Natural killer cell (primary cell): ENCODE results near the gene SCARB1. TPM values are rescaled to one million over a fixed set of nuclear protein-coding genes. Genes with fewer than 3 reads are reported as not detected.

Source experiments
- ATAC-seq, 3 donors: fragments of 150-1000 bp in 2 of 3; fragments of 200-7000 bp in 1 of 3; cut with Tn5 transposase; 1 replicate in 1 of 3; 2 replicates in 2 of 3; pipeline ENCODE4 v1.10.0; 2021; ENCODE audit warnings: mild to moderate bottlenecking in 2 of 3, moderate library complexity in 2 of 3
- DNase-seq, 2 donors: peaks; one replicate each; pipeline versions ENCODE4 v3.0.0 to v3.0.0-alpha.2; 2013 to 2021; ENCODE audit warnings: mixed read lengths in 1 of 2
- H3K27ac ChIP-seq: one replicate; pipeline ENCODE4 v1.5.1; 2013; ENCODE audit warnings: mild to moderate bottlenecking, low read length
- H3K27me3 ChIP-seq: one replicate; pipeline ENCODE4 v1.6.1; 2013; ENCODE audit warnings: low read length; ENCODE audit not compliant: control insufficient read depth, insufficient read depth
- H3K36me3 ChIP-seq: one replicate; pipeline ENCODE4 v1.6.1; 2013; ENCODE audit warnings: low read length; ENCODE audit not compliant: control insufficient read depth, insufficient read depth
- H3K4me1 ChIP-seq: one replicate; pipeline ENCODE4 v1.6.1; 2013; ENCODE audit warnings: low read length; ENCODE audit not compliant: control insufficient read depth, insufficient read depth
- H3K4me3 ChIP-seq: one replicate; pipeline ENCODE4 v1.5.1; 2013; ENCODE audit warnings: low read length
- H3K9me3 ChIP-seq: one replicate; pipeline ENCODE4 v1.6.1; 2013; ENCODE audit warnings: low read length; ENCODE audit not compliant: control insufficient read depth, insufficient read depth
- H3K27ac Mint-ChIP-seq, 2 donors: one replicate each; pipeline ENCODE4 v1.8.0; 2022; ENCODE audit warnings: mild to moderate bottlenecking in 2 of 2, mixed read lengths in 2 of 2, moderate library complexity in 1 of 2
- H3K27me3 Mint-ChIP-seq, 2 donors: one replicate each; pipeline ENCODE4 v1.8.0; 2022; ENCODE audit warnings: low read depth in 2 of 2, mixed read lengths in 2 of 2
- H3K36me3 Mint-ChIP-seq: one replicate; pipeline ENCODE4 v1.8.0; 2022; ENCODE audit warnings: mixed read lengths
- H3K4me1 Mint-ChIP-seq, 2 donors: one replicate each; pipeline ENCODE4 v1.8.0; 2022; ENCODE audit warnings: mixed read lengths in 2 of 2
- H3K4me3 Mint-ChIP-seq: one replicate; pipeline ENCODE4 v1.8.0; 2022; ENCODE audit warnings: mild to moderate bottlenecking, moderate library complexity, mixed read lengths
- H3K9me3 Mint-ChIP-seq, 2 donors: one replicate each; pipeline ENCODE4 v1.8.0; 2022; ENCODE audit warnings: mixed read lengths in 2 of 2
- CTCF ChIP-seq: fragments of 200-600 bp; IDR thresholded peaks from one replicate; pipeline ENCODE4 v1.8.0; 2022; ENCODE audit warnings: antibody characterized with exemption
- WGBS: methylation state at CpG from one replicate; pipeline ENCODE4 v1.1.7; 2013; ENCODE audit warnings: missing lambda C conversion rate; ENCODE audit not compliant: insufficient coverage; 5-methylcytosine and 5-hydroxymethylcytosine counted together
- intact Hi-C: fragments of 100-400 bp; cut with micrococcal nuclease; formaldehyde crosslinking; loops from one replicate; pipeline ENCODE4 v1.14.2; 2022
- total RNA-seq, 4 donors: library from RNA; stranded (reverse); fragments of 120-200 nt in 1 of 4; gene quantifications; one replicate each; pipeline versions ENCODE4 v1.2.3 to v1.2.4, GENCODE V29; 2013 to 2022

Gene SCARB1
- total RNA-seq, 3 donors from 2014 or later (not counting 1 experiment from before 2014, with no cell fraction given) = 1.1 to 2.7 (median 1.3) TPM

GRCh38 chr12:124824195-124824594 lies 39.5 kb downstream of the SCARB1 start:
- no peak overlapping the region for H3K27ac Mint-ChIP-seq
- H3K27me3 Mint-ChIP-seq = peaks cover 0 to 5% of the 10 kb centered on the region in 2 donors
- no peak overlapping the region for H3K4me3 Mint-ChIP-seq
- no peaks in the 10 kb centered on the region for H3K27me3 ChIP-seq
- H3K9me3 ChIP-seq = no peaks in the 10 kb centered on the region
- H3K36me3 ChIP-seq = no peaks in the 10 kb centered on the region
- H3K9me3 Mint-ChIP-seq = no peaks in the 10 kb centered on the region
- intact Hi-C loops = no loop called here
- 75% methylated on average over 7 of the region's 8 CpGs for WGBS
- H3K4me1 Mint-ChIP-seq = no peaks in the 10 kb centered on the region
- DNase-seq = no peak
- H3K36me3 Mint-ChIP-seq = no peaks in the 10 kb centered on the region
- H3K27ac ChIP-seq = no peak overlapping the region
- no peak for ATAC-seq
- no peak for TF ChIP-seq CTCF
- no peak overlapping the region for H3K4me3 ChIP-seq
- H3K4me1 ChIP-seq = no peaks in the 10 kb centered on the region

GRCh38 chr12:124823272-124823970 lies 40.2 kb downstream of the SCARB1 start:
- Histone ChIP-seq H3K36me3 (no peaks in the 10 kb centered on the region), H3K4me1 (no peaks in the 10 kb centered on the region), H3K27me3 (no peaks in the 10 kb centered on the region), H3K4me3 (no peak overlapping the region), H3K27ac (no peak overlapping the region), H3K9me3 (no peaks in the 10 kb centered on the region)
- ATAC-seq (no peak), DNase-seq (no peak)
- TF ChIP-seq CTCF = no peak
- H3K4me1 Mint-ChIP-seq = no peaks in the 10 kb centered on the region
- no peaks in the 10 kb centered on the region for H3K36me3 Mint-ChIP-seq
- 95% methylated on average over 15 of the region's 16 CpGs for WGBS
- intact Hi-C loops = no loop called here
- no peak overlapping the region for H3K4me3 Mint-ChIP-seq
- peaks cover 0 to 5% of the 10 kb centered on the region in 2 donors for H3K27me3 Mint-ChIP-seq
- H3K9me3 Mint-ChIP-seq = no peaks in the 10 kb centered on the region
- no peak overlapping the region for H3K27ac Mint-ChIP-seq

DNA sequence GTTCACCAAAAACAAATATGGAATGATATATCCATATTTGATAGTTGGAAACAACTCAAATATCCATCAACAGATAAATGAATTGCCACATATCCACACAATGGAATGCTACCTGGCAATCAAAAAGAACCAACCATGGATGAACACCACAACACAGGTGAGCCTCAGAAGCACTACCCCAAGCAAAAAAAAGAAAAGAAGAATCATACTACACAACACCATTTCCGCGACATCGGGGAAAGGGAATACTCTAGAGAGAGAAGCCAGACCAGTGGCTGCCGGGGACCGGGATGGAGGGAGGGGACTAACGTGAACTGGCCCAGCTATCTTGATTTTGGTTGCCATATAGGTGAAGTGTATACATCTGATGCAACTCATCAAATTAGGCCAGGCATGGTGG lies 41.4 kb downstream of the SCARB1 start:
- Mint-ChIP-seq H3K27me3 (peaks cover 0 to 7% of the 10 kb centered on the region in 2 donors), H3K4me3 (no peak overlapping the region), H3K4me1 (no peaks in the 10 kb centered on the region), H3K9me3 (no peaks in the 10 kb centered on the region), H3K36me3 (no peaks in the 10 kb centered on the region), H3K27ac (no peak overlapping the region)
- Histone ChIP-seq H3K9me3 (no peaks in the 10 kb centered on the region), H3K36me3 (no peaks in the 10 kb centered on the region), H3K4me3 (no peak overlapping the region), H3K27me3 (no peaks in the 10 kb centered on the region), H3K27ac (no peak overlapping the region), H3K4me1 (no peaks in the 10 kb centered on the region)
- intact Hi-C loops = no loop called here
- ATAC-seq = no peak
- no peak for TF ChIP-seq CTCF
- DNase-seq = no peak
- WGBS = 98% methylated on average over 5 of the region's 6 CpGs
